Liver (tissue), 9 donors: ENCODE measurements around the gene AP3M1. TPM values are rescaled to one million over a fixed set of nuclear protein-coding genes. Genes with fewer than 3 reads are reported as not detected.
"Not testable (repeated sequence)": the region's sequence is repeated elsewhere in the genome, so short reads cannot be mapped to it uniquely, and the experiment has no call there.

Experiments used
- DNase-seq: peaks from one replicate; pipeline ENCODE4 v3.0.0-alpha.2; 2017; ENCODE audit warnings: low spot score
- H3K27ac ChIP-seq, 2 donors: one replicate each; pipeline ENCODE4 v1.7.0; 2013; ENCODE audit warnings: inconsistent platforms in 2 of 2, low read length in 2 of 2, control low read depth in 1 of 2, low read depth in 1 of 2, mild to moderate bottlenecking in 1 of 2
- H3K27me3 ChIP-seq, 4 donors: one replicate each; pipeline versions ENCODE4 v1.6.1 to v1.7.0; 2013; ENCODE audit warnings: low read length in 3 of 4, inconsistent platforms in 1 of 4, mild to moderate bottlenecking in 1 of 4, moderate library complexity in 1 of 4; ENCODE audit not compliant: control insufficient read depth in 4 of 4, insufficient read depth in 4 of 4
- H3K36me3 ChIP-seq, 4 donors: one replicate each; pipeline versions ENCODE4 v1.6.1 to v1.7.0; 2013; ENCODE audit warnings: low read length in 3 of 4, mild to moderate bottlenecking in 3 of 4, low read depth in 1 of 4, moderate library complexity in 1 of 4; ENCODE audit not compliant: control insufficient read depth in 4 of 4, insufficient read depth in 3 of 4
- H3K4me1 ChIP-seq, 4 donors: one replicate each; pipeline versions ENCODE4 v1.6.1 to v1.7.0; 2013; ENCODE audit warnings: low read length in 3 of 4, mild to moderate bottlenecking in 3 of 4, moderate library complexity in 1 of 4; ENCODE audit not compliant: control insufficient read depth in 4 of 4, insufficient read depth in 4 of 4
- H3K4me3 ChIP-seq, 3 donors: one replicate each; pipeline versions ENCODE4 v1.6.1 to v1.7.0; 2013; ENCODE audit warnings: low read length in 3 of 3, control low read depth in 1 of 3, low read depth in 1 of 3, mild to moderate bottlenecking in 1 of 3
- H3K9ac ChIP-seq, 2 donors: one replicate each; pipeline ENCODE4 v1.7.0; 2013; ENCODE audit warnings: low read length in 2 of 2, mild to moderate bottlenecking in 2 of 2, moderate library complexity in 2 of 2, control low read depth in 1 of 2, low read depth in 1 of 2
- H3K9me3 ChIP-seq, 4 donors: one replicate each; pipeline versions ENCODE4 v1.6.1 to v1.7.0; 2013; ENCODE audit warnings: low read length in 3 of 4; ENCODE audit not compliant: control insufficient read depth in 4 of 4
- EGR1 ChIP-seq, 2 donors: IDR thresholded peaks; 2 replicates each; pipeline ENCODE4 v1.6.1; 2016 to 2018; ENCODE audit warnings: antibody characterized with exemption in 2 of 2, low read depth in 2 of 2
- FOXA1 ChIP-seq: IDR thresholded peaks from 2 replicates; pipeline ENCODE4 v1.6.1; 2016; ENCODE audit warnings: antibody characterized with exemption
- FOXA2 ChIP-seq: IDR thresholded peaks from 2 replicates; pipeline ENCODE4 v1.6.1; 2016; ENCODE audit warnings: antibody characterized with exemption
- GABPA ChIP-seq, 2 donors: IDR thresholded peaks in 1 of 2; conservative IDR thresholded peaks in 1 of 2; 2 replicates each; pipeline ENCODE4 v1.6.1; 2016; ENCODE audit warnings: antibody characterized with exemption in 2 of 2, mild to moderate bottlenecking in 1 of 2, moderate library complexity in 1 of 2
- HNF4A ChIP-seq, 2 donors: conservative IDR thresholded peaks; 2 replicates each; pipeline ENCODE4 v1.6.1; 2016; ENCODE audit warnings: antibody characterized with exemption in 2 of 2, mild to moderate bottlenecking in 2 of 2
- HNF4G ChIP-seq: IDR thresholded peaks from 2 replicates; pipeline ENCODE4 v1.6.1; 2016; ENCODE audit warnings: antibody characterized with exemption
- JUND ChIP-seq, 2 donors: IDR thresholded peaks; 2 replicates each; pipeline ENCODE4 v1.6.1; 2016; ENCODE audit warnings: antibody characterized with exemption in 2 of 2
- NR2F2 ChIP-seq: IDR thresholded peaks from 2 replicates; pipeline ENCODE4 v1.6.1; 2016; ENCODE audit warnings: antibody characterized with exemption
- RAD21 ChIP-seq, 2 donors: IDR thresholded peaks; 2 replicates each; pipeline ENCODE4 v1.6.1; 2016; ENCODE audit warnings: antibody characterized with exemption in 2 of 2, mild to moderate bottlenecking in 2 of 2
- RXRA ChIP-seq, 2 donors: IDR thresholded peaks; 2 replicates each; pipeline ENCODE4 v1.6.1; 2017 to 2018; ENCODE audit warnings: antibody characterized with exemption in 2 of 2, mild to moderate bottlenecking in 1 of 2
- SP1 ChIP-seq: IDR thresholded peaks from 2 replicates; pipeline ENCODE4 v1.6.1; 2018; ENCODE audit warnings: antibody characterized with exemption, mild to moderate bottlenecking
- TAF1 ChIP-seq: conservative IDR thresholded peaks from 2 replicates; pipeline ENCODE4 v1.6.1; 2016; ENCODE audit warnings: antibody characterized with exemption, mild to moderate bottlenecking
- YY1 ChIP-seq: IDR thresholded peaks from 2 replicates; pipeline ENCODE4 v1.6.1; 2016; ENCODE audit warnings: antibody characterized with exemption, mild to moderate bottlenecking
- WGBS: extraction: QIAGEN DNeasy Blood & Tissue Kit; methylation state at CpG from one replicate; pipeline ENCODE4 v1.1.7; 2013; 5-methylcytosine and 5-hydroxymethylcytosine counted together
- polyA plus RNA-seq, 2 donors: library from polyadenylated mRNA; stranded (reverse) in 1 of 2; unstranded in 1 of 2; fragments of 200-250 nt in 1 of 2; fragments of >200 nt in 1 of 2; fragmentation: Nextera tagmentation in 1 of 2; extraction: Ambion mirVana in 1 of 2; gene quantifications; one replicate each; pipeline versions ENCODE4 v1.2.1 to v1.2.3, GENCODE V29; 2013 to 2015
- total RNA-seq, 2 donors: library from RNA; depleted of rRNA; stranded (reverse); fragments of >200 nt; gene quantifications; one replicate each; pipeline ENCODE4 v1.2.3, GENCODE V29; 2014
- TF ChIP-seq, protein P1 (sequence below): IDR thresholded peaks from 2 replicates; pipeline ENCODE4 v1.6.1; 2016; ENCODE audit warnings: antibody characterized with exemption
- TF ChIP-seq, protein P2 (sequence below): IDR thresholded peaks from 2 replicates; pipeline ENCODE4 v1.6.1; 2016; ENCODE audit warnings: antibody characterized with exemption
- TF ChIP-seq, protein P3 (sequence below): fragments of 150-350 bp; IDR thresholded peaks from 2 replicates; pipeline ENCODE4 v1.5.1; 2017; ENCODE audit warnings: improper control_type of control experiment, low read depth, low read length; ENCODE audit not compliant: missing input control
- TF ChIP-seq, protein P4 (sequence below): IDR thresholded peaks from 2 replicates; pipeline ENCODE4 v1.6.1; 2016; ENCODE audit warnings: antibody characterized with exemption
- TF ChIP-seq, protein P5 (sequence below): IDR thresholded peaks from 2 replicates; pipeline ENCODE4 v1.6.1; 2016; ENCODE audit warnings: antibody characterized with exemption, mild to moderate bottlenecking
- donor health status: healthy.
- donor health status: healthy.
- donor health status: healthy.
- donor health status: healthy.
- donor health status: healthy.

The AP3M1 gene
- total and polyA plus RNA-seq, 4 donors: 7.5 to 24.8 (median 16.6) TPM

DNA sequence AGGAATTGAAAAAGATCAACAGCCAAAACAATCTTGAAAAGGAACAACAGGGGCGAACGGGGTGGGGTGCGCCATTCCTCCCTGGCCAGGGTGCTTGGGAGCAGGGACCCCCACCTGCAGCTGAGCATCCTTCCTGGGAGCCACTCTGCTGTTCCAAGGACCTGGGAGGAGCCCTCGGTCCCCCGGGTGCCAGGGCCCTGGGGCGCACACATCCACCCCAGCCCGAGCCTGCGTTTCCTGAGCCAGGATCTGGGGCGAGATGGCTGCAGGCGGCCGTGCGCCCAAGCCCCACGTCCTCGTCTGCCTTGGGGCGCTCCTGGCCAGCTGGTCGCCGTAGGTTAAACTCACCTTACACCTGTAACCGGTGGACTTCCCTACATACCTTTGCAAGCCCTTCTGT, 10.6 kb downstream of the AP3M1 start:
- DNase-seq: no peak
- Histone ChIP-seq H3K27me3 (no peaks in the 10 kb centered on the region), H3K4me1 (peaks cover 0 to 4% (median 2%) of the 10 kb centered on the region in 4 donors), H3K27ac (no peak overlapping the region), H3K4me3 (no peak overlapping the region), H3K9me3 (no peaks in the 10 kb centered on the region), H3K9ac (no peak overlapping the region), H3K36me3 (peaks cover 5 to 29% (median 21%) of the 10 kb centered on the region in 4 donors)
- TF ChIP-seq EGR1 (IDR thresholded peaks at IDR 0.05; ENCODE audit: low read depth in 2 of 2) (no peak), SP1 (no peak), NR2F2 (no peak), RXRA (IDR thresholded peaks at IDR 0.05) (no peak), GABPA (IDR thresholded peaks at IDR 0.05 in 1 of 2, conservative IDR thresholded peaks at IDR 0.05 in 1 of 2) (no peak), TAF1 (no peak), FOXA1 (no peak), HNF4A (conservative IDR thresholded peaks at IDR 0.05) (no peak), HNF4G (no peak), JUND (IDR thresholded peaks at IDR 0.05) (no peak), YY1 (no peak), FOXA2 (no peak), RAD21 (IDR thresholded peaks at IDR 0.05) (no peak)
- TF ChIP-seq, protein P1, sequence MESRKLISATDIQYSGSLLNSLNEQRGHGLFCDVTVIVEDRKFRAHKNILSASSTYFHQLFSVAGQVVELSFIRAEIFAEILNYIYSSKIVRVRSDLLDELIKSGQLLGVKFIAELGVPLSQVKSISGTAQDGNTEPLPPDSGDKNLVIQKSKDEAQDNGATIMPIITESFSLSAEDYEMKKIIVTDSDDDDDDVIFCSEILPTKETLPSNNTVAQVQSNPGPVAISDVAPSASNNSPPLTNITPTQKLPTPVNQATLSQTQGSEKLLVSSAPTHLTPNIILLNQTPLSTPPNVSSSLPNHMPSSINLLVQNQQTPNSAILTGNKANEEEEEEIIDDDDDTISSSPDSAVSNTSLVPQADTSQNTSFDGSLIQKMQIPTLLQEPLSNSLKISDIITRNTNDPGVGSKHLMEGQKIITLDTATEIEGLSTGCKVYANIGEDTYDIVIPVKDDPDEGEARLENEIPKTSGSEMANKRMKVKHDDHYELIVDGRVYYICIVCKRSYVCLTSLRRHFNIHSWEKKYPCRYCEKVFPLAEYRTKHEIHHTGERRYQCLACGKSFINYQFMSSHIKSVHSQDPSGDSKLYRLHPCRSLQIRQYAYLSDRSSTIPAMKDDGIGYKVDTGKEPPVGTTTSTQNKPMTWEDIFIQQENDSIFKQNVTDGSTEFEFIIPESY: no peak
- TF ChIP-seq, protein P2, sequence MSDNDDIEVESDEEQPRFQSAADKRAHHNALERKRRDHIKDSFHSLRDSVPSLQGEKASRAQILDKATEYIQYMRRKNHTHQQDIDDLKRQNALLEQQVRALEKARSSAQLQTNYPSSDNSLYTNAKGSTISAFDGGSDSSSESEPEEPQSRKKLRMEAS: no peak
- TF ChIP-seq, protein P3, sequence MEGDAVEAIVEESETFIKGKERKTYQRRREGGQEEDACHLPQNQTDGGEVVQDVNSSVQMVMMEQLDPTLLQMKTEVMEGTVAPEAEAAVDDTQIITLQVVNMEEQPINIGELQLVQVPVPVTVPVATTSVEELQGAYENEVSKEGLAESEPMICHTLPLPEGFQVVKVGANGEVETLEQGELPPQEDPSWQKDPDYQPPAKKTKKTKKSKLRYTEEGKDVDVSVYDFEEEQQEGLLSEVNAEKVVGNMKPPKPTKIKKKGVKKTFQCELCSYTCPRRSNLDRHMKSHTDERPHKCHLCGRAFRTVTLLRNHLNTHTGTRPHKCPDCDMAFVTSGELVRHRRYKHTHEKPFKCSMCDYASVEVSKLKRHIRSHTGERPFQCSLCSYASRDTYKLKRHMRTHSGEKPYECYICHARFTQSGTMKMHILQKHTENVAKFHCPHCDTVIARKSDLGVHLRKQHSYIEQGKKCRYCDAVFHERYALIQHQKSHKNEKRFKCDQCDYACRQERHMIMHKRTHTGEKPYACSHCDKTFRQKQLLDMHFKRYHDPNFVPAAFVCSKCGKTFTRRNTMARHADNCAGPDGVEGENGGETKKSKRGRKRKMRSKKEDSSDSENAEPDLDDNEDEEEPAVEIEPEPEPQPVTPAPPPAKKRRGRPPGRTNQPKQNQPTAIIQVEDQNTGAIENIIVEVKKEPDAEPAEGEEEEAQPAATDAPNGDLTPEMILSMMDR: no peak
- TF ChIP-seq, protein P4, sequence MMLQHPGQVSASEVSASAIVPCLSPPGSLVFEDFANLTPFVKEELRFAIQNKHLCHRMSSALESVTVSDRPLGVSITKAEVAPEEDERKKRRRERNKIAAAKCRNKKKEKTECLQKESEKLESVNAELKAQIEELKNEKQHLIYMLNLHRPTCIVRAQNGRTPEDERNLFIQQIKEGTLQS: no peak
- 96% methylated on average over 18 of the region's 18 CpGs for WGBS

DNA sequence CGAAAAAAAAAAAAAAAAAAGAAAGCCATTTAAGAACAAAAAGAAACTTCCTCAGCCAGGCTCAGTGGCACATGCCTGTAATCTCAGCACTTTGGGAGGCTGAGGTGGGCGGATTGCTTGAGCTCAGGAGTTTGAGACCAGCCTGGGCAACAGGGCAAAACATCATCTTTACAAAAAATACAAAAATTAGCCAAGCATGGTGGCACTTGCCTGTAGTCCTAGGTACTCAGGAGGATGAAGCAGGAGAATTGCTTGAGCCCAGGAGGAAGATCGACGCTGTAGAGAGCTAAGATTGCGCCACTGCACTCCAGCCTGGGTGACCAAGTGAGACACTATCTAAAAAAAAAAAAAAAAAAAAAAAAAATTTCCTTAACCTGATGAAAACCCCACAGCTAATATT, 12.0 kb downstream of the AP3M1 start:
- DNase-seq, H3K4me1 ChIP-seq, H3K4me3 ChIP-seq, H3K27ac ChIP-seq, H3K9me3 ChIP-seq, H3K27me3 ChIP-seq, H3K9ac ChIP-seq: not testable (repeated sequence)
- WGBS: 95% methylated on average over 5 of the region's 5 CpGs
- H3K36me3 ChIP-seq: peaks cover 7 to 37% (median 24%) of the 10 kb centered on the region in 4 donors

DNA sequence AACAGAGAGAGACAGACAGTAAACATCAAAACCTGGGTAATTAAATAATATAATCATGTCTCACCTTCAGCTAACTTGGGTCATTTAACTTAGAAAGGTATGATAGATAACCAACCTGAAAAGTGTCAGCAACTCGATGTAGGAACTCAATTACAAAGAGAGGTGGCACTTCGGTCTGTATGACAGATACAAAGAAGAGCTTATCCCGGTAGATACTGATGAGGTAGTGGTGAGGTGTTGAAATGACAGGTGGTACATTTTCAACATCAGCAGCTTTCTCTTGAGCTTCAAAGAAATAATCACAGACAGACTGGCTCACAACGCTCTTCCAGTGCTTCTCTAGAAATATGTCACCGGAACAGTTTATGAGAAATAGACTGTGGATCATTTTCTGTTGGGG, 12.6 kb downstream of the AP3M1 start:
- H3K27ac ChIP-seq: no peak overlapping the region
- H3K9ac ChIP-seq: no peak overlapping the region
- H3K36me3 ChIP-seq: peaks cover 7 to 37% (median 24%) of the 10 kb centered on the region in 4 donors
- H3K9me3 ChIP-seq: no peaks in the 10 kb centered on the region
- H3K4me1 ChIP-seq: peaks cover 0 to 4% (median 2%) of the 10 kb centered on the region in 4 donors
- no peak overlapping the region for H3K4me3 ChIP-seq
- WGBS: 97% methylated on average over 5 of the region's 5 CpGs
- DNase-seq: no peak
- TF ChIP-seq, protein P5, sequence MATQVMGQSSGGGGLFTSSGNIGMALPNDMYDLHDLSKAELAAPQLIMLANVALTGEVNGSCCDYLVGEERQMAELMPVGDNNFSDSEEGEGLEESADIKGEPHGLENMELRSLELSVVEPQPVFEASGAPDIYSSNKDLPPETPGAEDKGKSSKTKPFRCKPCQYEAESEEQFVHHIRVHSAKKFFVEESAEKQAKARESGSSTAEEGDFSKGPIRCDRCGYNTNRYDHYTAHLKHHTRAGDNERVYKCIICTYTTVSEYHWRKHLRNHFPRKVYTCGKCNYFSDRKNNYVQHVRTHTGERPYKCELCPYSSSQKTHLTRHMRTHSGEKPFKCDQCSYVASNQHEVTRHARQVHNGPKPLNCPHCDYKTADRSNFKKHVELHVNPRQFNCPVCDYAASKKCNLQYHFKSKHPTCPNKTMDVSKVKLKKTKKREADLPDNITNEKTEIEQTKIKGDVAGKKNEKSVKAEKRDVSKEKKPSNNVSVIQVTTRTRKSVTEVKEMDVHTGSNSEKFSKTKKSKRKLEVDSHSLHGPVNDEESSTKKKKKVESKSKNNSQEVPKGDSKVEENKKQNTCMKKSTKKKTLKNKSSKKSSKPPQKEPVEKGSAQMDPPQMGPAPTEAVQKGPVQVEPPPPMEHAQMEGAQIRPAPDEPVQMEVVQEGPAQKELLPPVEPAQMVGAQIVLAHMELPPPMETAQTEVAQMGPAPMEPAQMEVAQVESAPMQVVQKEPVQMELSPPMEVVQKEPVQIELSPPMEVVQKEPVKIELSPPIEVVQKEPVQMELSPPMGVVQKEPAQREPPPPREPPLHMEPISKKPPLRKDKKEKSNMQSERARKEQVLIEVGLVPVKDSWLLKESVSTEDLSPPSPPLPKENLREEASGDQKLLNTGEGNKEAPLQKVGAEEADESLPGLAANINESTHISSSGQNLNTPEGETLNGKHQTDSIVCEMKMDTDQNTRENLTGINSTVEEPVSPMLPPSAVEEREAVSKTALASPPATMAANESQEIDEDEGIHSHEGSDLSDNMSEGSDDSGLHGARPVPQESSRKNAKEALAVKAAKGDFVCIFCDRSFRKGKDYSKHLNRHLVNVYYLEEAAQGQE: no peak
- TF ChIP-seq NR2F2: no peak
- H3K27me3 ChIP-seq: no peaks in the 10 kb centered on the region
